ENCODE measurements around the gene MYMX.

DNA sequence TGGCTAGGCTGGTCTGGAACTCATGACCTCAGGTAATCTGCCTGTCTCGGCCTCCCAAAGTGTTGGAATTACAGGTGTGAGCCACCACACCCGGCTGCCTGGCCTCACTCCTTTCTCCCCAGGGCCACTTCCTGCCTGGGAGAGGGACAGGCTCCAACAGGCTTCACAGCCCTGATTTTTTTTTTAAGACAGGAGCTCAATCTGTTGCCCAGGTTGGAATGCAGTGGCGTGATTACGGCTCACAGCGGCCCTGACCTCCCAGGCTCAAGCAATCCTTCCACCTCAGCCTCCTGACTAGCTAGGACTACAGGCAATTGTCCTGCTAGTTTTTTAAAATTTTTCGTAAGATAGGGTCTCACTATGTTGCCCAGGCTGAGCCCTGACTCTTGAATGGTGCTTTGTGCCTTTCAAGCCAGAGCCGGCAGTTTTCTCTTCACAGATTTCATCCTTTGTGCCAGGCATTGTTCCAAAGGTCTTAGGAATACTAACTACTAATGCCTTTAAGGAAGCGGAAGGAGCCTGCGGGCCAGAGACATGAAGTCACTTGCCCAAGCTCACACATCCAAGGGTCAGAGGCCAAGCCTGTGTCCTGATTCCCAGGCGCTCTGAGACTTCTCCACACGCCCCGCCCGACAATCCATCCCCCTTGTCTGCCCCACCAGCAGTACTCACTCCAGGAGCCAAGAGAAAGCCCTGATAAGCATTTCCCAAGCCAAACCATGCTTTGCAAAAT, 38.9 kb upstream of the MYMX start:
- TF ChIP-seq, protein P1, sequence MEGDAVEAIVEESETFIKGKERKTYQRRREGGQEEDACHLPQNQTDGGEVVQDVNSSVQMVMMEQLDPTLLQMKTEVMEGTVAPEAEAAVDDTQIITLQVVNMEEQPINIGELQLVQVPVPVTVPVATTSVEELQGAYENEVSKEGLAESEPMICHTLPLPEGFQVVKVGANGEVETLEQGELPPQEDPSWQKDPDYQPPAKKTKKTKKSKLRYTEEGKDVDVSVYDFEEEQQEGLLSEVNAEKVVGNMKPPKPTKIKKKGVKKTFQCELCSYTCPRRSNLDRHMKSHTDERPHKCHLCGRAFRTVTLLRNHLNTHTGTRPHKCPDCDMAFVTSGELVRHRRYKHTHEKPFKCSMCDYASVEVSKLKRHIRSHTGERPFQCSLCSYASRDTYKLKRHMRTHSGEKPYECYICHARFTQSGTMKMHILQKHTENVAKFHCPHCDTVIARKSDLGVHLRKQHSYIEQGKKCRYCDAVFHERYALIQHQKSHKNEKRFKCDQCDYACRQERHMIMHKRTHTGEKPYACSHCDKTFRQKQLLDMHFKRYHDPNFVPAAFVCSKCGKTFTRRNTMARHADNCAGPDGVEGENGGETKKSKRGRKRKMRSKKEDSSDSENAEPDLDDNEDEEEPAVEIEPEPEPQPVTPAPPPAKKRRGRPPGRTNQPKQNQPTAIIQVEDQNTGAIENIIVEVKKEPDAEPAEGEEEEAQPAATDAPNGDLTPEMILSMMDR (IDR thresholded peaks at IDR 0.05), result no peak
- TF ChIP-seq POLR2A (IDR thresholded peaks at IDR 0.05), result no peak
